Neural cell (in vitro differentiated cells): ENCODE data around the gene CD52.
"Not testable (repeated sequence)": the region's sequence is repeated elsewhere in the genome, so short reads cannot be mapped to it uniquely, and the experiment has no call there.

ENCODE experiments used
- EP300 ChIP-seq: fragments of 450-650 bp; conservative IDR thresholded peaks from 2 replicates; pipeline ENCODE4 v1.6.1; 2014; ENCODE audit warnings: antibody characterized with exemption, mild to moderate bottlenecking, moderate library complexity; ENCODE audit not compliant: poor library complexity, severe bottlenecking
- EZH2 ChIP-seq: fragments of 200-600, 300-800 bp; shearing (Covaris generic), sonication (generic); IDR thresholded peaks from 2 replicates; pipeline ENCODE4 v1.6.1; 2014; ENCODE audit warnings: antibody characterized with exemption, low read length, borderline replicate concordance, mild to moderate bottlenecking; ENCODE audit not compliant: insufficient read depth, poor library complexity, severe bottlenecking
- POLR2AphosphoS5 ChIP-seq: IDR thresholded peaks from 2 replicates; pipeline ENCODE4 v1.6.1; 2012
- RAD21 ChIP-seq: fragments of 450-650 bp; conservative IDR thresholded peaks from 2 replicates; pipeline ENCODE4 v1.6.1; 2014; ENCODE audit warnings: antibody characterized with exemption, mild to moderate bottlenecking, moderate library complexity
- SMC3 ChIP-seq: fragments of 450-650 bp; conservative IDR thresholded peaks from 2 replicates; pipeline ENCODE4 v1.6.1; 2014; ENCODE audit warnings: antibody characterized with exemption, mild to moderate bottlenecking, moderate library complexity; ENCODE audit not compliant: poor library complexity
- TAF1 ChIP-seq: IDR thresholded peaks from 2 replicates; pipeline ENCODE4 v1.6.1; 2012; ENCODE audit warnings: low read depth
- TF ChIP-seq, protein P1 (sequence below): fragments of 450-650 bp; IDR thresholded peaks from 2 replicates; pipeline ENCODE4 v1.5.1; 2014; ENCODE audit warnings: antibody characterized with exemption, mild to moderate bottlenecking, moderate library complexity; ENCODE audit not compliant: poor library complexity, severe bottlenecking
- TF ChIP-seq, protein P2 (sequence below): IDR thresholded peaks from 2 replicates; pipeline ENCODE4 v1.6.1; 2012; ENCODE audit warnings: borderline replicate concordance

GRCh38 chr1:26333312-26333711 lies 15.6 kb downstream of the CD52 start:
- TF ChIP-seq POLR2AphosphoS5, RAD21, EZH2, SMC3, EP300, TAF1: not testable (repeated sequence)
- TF ChIP-seq, protein P1, sequence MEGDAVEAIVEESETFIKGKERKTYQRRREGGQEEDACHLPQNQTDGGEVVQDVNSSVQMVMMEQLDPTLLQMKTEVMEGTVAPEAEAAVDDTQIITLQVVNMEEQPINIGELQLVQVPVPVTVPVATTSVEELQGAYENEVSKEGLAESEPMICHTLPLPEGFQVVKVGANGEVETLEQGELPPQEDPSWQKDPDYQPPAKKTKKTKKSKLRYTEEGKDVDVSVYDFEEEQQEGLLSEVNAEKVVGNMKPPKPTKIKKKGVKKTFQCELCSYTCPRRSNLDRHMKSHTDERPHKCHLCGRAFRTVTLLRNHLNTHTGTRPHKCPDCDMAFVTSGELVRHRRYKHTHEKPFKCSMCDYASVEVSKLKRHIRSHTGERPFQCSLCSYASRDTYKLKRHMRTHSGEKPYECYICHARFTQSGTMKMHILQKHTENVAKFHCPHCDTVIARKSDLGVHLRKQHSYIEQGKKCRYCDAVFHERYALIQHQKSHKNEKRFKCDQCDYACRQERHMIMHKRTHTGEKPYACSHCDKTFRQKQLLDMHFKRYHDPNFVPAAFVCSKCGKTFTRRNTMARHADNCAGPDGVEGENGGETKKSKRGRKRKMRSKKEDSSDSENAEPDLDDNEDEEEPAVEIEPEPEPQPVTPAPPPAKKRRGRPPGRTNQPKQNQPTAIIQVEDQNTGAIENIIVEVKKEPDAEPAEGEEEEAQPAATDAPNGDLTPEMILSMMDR: not testable (repeated sequence)
- TF ChIP-seq, protein P2, sequence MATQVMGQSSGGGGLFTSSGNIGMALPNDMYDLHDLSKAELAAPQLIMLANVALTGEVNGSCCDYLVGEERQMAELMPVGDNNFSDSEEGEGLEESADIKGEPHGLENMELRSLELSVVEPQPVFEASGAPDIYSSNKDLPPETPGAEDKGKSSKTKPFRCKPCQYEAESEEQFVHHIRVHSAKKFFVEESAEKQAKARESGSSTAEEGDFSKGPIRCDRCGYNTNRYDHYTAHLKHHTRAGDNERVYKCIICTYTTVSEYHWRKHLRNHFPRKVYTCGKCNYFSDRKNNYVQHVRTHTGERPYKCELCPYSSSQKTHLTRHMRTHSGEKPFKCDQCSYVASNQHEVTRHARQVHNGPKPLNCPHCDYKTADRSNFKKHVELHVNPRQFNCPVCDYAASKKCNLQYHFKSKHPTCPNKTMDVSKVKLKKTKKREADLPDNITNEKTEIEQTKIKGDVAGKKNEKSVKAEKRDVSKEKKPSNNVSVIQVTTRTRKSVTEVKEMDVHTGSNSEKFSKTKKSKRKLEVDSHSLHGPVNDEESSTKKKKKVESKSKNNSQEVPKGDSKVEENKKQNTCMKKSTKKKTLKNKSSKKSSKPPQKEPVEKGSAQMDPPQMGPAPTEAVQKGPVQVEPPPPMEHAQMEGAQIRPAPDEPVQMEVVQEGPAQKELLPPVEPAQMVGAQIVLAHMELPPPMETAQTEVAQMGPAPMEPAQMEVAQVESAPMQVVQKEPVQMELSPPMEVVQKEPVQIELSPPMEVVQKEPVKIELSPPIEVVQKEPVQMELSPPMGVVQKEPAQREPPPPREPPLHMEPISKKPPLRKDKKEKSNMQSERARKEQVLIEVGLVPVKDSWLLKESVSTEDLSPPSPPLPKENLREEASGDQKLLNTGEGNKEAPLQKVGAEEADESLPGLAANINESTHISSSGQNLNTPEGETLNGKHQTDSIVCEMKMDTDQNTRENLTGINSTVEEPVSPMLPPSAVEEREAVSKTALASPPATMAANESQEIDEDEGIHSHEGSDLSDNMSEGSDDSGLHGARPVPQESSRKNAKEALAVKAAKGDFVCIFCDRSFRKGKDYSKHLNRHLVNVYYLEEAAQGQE: not testable (repeated sequence)
